Activated CD8-positive, alpha-beta memory T cell treated with anti-CD3 and anti-CD28 coated beads for 1 hour (primary cell): Measurements from ENCODE around the gene HEG1.
A peak's percentile ranks its signal among the peaks of the same experiment; 100 is the strongest.
"Not testable (repeated sequence)": the region's sequence is repeated elsewhere in the genome, so short reads cannot be mapped to it uniquely, and the experiment has no call there.

Experiments used
- DNase-seq, 2 donors: peaks; one replicate each; pipeline ENCODE4 v3.0.0-alpha.2; 2020; ENCODE audit warnings: low read depth in 1 of 2; ENCODE audit errors: extremely low read depth in 1 of 2

Gene HEG1, protein sequence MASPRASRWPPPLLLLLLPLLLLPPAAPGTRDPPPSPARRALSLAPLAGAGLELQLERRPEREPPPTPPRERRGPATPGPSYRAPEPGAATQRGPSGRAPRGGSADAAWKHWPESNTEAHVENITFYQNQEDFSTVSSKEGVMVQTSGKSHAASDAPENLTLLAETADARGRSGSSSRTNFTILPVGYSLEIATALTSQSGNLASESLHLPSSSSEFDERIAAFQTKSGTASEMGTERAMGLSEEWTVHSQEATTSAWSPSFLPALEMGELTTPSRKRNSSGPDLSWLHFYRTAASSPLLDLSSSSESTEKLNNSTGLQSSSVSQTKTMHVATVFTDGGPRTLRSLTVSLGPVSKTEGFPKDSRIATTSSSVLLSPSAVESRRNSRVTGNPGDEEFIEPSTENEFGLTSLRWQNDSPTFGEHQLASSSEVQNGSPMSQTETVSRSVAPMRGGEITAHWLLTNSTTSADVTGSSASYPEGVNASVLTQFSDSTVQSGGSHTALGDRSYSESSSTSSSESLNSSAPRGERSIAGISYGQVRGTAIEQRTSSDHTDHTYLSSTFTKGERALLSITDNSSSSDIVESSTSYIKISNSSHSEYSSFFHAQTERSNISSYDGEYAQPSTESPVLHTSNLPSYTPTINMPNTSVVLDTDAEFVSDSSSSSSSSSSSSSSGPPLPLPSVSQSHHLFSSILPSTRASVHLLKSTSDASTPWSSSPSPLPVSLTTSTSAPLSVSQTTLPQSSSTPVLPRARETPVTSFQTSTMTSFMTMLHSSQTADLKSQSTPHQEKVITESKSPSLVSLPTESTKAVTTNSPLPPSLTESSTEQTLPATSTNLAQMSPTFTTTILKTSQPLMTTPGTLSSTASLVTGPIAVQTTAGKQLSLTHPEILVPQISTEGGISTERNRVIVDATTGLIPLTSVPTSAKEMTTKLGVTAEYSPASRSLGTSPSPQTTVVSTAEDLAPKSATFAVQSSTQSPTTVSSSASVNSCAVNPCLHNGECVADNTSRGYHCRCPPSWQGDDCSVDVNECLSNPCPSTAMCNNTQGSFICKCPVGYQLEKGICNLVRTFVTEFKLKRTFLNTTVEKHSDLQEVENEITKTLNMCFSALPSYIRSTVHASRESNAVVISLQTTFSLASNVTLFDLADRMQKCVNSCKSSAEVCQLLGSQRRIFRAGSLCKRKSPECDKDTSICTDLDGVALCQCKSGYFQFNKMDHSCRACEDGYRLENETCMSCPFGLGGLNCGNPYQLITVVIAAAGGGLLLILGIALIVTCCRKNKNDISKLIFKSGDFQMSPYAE (N-terminal part only)

DNA sequence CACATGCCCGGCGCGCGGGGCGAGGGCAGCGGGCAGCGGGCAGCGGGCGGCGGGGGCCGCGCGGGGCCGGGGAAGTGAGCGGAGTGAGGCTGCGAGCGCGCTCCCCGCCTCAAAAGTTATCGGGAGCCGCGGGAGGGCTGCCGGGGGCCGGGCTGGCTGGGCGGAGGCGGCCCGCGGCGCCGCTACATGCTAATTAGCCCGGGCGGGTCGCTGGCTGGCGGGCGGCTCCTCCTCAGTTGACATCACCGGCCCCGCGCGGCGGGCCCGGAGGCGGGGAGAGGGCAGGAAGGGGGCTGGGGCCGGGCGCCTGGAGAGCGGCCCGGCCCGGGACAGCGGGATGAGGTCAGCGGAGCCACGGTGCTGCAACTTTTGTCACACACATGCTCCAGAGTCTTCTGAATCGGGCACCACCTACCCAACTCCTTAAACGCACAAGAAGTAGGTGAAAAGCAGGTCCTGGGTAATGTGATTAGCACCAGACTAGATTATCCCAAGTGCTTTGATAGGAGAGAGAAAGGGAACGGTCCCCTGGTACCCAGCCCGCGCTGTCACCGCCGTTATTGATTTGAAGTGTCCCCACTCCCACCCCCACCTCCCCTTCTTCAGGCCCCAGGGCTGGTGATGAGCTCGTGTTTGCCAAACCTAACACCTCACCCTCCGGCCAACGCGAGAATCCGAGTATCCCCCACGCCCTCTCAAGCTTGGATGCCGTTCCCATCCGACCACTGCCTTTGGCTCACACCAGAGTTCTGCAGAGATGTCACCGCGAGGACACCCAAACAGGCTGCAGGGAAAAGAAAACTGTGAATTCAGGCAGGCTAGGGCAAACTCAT, at the start of gene HEG1:
HEG1 (minus strand) TSS at position 85 of the 833 bp plus-strand sequence. CDS start 107 bp downstream, outside the sequence.
- DNase-seq = peak; percentile 44 to 65

DNA sequence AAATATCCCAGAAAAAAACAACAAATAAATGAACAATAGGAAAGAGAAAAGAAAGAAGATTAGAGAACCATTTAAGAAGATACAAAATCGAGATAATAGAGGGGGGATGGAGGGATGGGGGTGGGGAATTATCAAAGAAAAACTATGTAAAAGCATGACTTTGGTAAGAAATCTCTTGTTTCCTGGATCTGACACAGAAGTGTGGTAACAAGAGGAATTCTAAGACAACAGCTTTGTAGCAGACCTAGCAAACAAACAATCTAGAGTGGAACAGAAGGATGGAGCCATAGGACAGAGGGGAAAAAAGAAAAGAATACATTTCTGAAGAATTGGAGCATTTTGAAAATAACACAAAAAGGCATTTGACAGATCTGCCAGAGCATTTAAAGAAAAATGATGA, 49.3 kb upstream of the HEG1 start:
- no peak for DNase-seq

DNA sequence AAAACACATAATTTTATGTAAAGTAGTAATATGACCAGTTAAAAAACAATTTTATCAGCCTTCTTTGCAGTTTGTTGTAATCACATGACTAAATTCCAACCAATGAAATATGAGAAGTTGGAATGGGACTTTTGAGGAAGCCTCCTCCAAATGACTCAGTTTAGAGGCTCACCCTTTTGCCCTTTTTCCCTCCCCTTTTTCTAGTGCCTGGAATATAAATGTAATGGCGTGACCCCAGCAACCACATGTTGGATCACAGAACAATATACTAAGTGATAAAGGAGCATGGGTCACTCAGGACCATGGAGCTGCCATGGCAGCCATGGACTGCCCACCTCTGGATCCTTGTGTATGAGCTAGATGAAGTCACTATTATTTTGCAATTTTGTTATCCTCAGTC, 48.8 kb upstream of the HEG1 start:
- no peak for DNase-seq

DNA sequence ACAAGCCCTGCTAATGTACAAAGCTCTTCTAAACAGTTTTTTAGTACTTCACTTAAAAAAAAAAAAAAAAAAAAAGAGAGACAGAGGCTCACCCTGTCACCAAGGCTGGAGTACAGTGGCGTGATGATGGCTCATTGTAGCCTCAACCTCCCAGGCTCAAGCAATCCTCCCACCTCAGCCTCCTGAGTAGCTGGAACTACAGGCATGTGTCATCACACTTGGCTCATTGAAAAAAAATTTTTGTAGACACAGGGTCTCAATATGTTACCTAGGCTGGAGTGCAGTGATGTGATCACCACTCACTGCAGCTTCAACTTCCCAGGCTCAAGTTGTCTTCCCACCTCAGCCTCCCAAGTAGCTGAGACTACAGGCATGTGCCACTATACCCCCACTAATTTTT, 47.6 kb upstream of the HEG1 start:
- no peak for DNase-seq

DNA sequence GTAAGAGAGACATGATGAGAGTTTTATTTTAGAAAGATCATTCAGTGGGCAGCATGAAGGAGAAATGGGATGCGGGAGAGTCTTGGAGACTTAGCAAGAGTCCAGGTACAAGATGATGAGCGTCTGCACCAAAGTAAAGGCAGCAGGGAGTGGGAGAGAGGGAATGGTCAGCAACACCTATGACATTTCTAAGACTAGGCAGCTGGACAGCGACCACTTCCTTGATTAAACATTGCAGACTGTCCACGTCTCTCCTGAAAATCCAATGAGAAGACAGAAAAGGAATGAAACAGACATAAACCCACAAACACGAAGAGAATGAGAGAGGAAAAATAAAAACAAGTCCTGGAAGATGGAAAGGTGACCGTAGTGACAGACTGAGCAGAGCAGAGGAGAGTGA, 46.7 kb upstream of the HEG1 start:
- no peak for DNase-seq

DNA sequence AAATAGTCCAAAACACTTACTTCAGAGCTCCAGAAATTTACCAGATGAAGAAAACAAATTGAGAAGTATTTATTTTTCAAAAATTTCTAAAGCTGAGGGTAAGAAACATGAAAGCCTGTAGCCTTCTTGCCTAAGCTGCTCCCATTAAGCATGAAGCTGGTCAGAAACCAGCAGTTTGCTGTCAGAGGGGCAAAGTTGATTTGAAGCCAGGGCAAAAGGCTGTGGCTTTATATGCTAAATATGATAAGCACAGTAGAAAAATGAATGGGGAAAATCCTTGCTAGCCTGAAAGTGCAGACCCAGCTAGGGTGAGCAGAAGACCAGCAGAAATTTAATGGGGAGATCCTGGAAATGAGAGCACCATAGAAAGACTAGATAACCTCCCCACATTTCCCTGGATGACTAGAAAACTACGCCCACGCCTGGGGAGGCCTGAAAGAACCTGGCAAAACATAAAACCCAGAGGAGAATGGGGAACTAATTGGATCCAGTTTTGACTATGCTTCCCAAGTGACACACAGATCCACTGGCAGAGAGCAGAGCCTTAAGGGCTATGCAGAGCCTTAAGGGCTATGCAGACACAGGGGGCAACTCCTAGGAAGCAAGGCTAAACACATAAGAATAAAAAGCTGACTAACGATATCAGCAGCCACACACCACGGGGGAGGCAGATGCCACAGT, 43.0 kb upstream of the HEG1 start:
- DNase-seq = no peak

DNA sequence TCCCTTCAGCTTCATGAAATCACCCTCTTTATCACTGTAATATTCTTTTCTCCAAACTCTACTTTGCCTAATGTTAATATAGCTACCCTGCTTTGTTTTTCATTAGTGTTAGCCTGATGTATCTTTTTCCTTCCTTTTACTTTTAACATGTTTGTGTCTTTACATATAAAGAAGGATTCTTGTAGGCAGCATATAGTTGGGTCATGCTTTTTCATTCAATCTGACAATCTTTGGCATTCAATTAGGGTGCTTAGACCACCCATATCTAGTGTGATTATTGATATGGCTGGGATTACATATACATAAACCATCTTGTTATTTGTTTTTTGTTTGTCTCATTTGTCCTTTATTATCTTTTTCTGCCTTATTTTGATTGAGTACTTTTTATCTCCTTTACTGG, 34.9 kb upstream of the HEG1 start:
- no peak for DNase-seq

DNA sequence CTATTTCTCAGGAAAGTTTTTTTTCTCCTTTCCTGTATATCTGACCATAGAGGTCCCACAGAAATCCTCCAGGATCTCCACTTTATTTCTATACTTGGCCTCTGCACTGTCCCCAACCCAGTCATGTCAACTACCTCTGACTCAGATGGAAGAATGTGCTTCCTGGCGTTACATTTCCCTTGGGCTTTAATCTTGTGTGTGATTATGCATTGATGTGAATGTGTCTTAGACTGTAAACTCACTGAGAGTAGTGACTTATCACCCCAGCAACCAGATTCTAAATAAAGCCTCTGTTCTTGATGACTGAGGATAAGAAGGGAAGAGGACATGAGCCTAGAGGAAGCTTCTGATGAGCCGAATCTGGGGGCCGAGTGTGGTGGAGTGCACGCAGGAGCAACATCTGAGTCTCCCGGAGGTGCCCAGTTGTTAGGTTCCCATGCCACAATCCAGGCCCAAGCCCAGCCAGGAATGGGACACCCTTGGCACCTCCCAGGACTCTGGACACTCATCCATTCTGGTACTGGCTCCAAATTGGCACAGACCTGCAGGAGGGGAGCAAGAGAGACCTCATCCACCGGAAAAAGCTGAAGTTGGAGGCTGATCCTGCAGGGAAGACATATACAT, 32.1 kb upstream of the HEG1 start:
- no peak for DNase-seq

DNA sequence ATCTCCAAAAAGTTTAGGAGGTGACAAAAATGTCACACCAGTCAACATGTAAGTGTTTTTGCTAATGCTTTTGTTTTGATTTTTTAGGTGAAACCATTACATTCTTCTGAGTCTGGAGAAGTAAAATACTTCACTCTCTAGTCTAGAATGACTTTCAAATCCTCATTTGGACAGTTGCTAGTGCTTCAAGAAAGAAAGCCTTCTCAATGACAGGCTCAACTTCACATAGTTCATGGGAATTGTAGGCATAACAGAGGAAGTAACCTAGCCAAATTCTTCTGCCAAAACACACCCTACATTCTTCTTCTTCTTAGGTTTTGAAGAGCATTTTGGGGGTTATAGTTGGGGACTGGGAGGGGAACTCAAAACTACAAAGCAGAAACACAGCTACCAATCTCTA, 29.4 kb upstream of the HEG1 start:
- no peak for DNase-seq

DNA sequence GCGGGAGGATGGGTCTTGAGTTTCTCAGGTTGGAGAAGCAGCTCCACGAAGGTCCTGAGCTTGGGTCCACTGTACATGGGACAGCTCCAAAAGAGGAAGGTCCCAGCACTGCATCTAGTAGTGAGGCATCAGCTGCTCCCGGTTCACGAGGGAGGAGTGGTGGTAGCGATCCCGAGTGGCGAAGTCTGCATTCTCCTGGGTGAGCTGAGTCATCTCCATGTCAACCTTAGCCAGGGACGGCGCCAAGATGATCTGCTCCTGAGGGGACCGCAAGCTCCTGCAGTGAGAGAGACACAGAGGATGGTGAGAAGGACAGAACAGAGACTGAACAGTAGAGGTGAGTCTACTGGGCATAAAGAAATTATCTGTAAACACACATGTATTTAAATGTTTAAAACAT, 28.0 kb upstream of the HEG1 start:
- no peak for DNase-seq

DNA sequence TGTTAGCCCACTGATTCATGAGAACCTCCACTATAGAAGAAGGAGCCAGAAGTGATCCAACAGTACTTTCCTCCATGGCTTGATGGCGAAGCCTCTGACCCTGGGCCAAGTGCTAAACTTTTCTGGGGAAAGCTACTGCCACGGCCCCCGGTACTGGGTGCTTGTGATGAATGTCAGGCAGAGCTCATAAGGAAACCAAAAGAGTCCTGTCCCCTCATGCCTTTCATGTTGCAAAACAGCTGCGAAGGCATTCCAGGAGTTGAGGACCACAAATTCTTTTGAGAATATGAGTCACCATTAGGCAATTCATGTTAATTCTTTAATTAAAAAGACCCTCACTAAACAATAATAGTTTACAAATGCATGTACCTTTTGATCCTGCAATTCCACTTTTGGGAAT, 26.5 kb upstream of the HEG1 start:
- DNase-seq = not testable (repeated sequence)

DNA sequence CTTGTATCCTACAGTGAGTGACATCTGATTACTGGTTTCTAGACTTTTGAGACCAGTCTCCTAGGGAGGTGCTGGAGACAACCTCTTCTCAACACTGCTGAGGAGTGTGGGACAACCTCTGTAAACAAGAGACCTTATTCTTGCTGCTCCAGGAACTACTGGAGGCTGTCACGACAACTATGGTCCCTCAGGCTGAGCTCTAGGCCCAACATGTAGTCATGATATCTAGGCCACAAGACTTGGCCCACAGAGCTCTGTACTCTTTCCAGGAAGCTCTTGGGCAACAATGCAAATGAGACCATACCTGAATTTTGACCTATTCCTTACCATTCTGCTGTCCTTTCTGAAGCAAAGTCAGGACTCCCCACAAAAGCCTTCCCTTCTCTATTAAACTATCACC, 24.3 kb upstream of the HEG1 start:
- DNase-seq = no peak

DNA sequence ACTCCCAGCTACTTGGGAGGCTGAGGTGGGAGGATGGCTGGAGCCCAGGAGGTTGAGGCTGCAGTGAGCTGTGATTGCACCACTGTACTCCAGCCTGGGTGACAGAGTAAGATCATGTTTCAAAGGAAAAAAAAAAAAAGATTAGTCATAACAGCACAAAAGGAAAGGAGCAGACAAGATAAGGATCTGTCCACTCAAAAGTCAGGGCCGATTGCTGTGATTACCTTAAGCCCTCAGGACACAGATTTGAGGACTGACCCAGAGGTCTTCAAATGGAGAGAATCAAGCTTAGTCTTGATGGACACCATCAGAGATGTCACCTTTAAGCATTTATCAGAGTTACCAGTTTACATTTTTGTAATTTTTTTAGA, 23.9 kb upstream of the HEG1 start:
- no peak for DNase-seq

DNA sequence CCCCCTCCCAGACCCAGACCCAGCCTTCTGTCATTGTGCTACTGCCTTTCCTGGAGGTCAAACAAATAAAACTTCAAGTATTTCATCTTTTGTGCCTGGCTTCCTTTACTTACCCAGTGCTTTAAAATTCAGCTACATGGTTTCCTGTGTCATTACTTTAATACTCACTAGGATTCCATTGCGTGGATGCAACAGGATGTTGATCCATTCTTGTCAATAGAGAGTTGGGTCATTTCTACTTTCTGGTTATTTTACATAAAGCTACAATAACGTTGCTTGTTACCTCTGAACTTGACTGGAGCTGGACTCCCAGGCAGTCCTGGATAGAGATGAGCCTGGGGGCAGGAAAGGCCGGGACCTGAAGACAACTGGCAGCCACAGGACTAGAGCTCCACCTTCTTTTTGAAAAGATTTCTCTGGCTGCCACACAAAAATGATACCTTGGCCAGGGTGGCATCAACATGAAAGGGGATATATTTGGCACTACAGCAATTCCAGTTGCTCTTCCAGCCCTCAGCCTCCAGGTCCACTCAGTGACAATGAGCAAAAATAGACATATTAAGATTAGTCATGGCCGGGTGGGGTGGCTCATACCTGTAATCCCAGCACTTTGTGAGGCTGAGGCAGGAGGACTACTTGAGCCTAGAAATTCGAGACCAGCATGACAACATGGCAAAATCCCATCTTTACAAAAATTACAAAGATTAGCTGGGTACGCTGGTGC, 23.3 kb upstream of the HEG1 start:
- DNase-seq = no peak

DNA sequence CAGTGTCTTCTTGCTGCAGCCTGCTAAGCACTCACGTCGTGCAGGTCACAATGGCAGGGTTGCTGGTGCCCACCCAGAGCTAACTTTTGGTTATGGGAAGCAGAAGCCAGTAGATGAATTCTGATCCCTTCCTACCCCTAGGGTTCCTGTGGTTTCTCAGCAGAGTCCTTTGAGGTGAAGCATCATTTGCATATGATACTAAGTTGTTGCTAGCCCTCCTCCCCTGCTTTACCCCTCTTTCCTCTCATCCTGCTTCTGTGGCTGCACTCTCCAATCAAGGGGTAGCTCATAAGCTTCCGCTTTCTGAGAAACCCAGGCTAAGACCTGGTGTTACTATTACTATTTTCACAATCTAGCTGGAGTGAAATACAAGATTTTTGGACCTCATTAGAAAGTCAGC, 22.1 kb upstream of the HEG1 start:
- no peak for DNase-seq

DNA sequence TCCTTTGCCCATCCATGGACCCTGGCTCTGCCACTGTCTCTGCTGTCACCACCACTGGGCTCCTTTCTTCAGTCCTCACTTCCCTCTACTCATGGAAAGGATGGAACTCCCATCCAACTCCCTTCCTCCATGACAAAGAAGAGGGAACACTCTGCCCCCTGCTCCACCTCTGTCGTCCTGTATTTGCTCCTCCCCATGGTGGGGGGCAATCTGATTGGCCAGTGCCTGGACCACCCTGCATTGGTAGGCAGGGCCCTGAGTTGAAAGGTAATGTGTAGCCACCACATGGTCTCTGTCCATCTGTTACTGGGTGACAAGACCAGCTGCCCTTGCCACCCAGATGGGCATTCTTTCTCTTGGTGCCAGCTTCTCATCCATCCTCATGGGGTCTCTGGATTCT, 20.7 kb upstream of the HEG1 start:
- DNase-seq = no peak

DNA sequence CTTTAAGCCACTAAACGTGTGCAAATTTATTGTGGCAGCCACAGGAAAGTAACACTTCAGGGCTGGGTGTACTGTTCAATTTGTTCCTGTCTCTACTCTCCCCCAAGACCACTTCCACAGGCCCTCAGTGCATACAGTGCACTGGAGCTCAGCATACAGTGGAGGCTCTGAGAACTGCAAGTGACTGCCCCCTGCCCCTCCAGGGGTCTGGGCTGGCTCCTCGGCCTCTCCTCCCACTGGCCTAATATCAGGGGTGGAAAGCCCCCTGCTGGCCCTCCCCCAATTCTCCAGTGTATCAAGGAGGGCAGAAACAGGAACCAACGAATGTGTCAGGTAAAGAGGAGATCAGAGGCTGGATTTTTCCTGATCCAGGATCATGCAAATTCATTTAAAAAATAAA, 19.9 kb upstream of the HEG1 start:
- DNase-seq = no peak

DNA sequence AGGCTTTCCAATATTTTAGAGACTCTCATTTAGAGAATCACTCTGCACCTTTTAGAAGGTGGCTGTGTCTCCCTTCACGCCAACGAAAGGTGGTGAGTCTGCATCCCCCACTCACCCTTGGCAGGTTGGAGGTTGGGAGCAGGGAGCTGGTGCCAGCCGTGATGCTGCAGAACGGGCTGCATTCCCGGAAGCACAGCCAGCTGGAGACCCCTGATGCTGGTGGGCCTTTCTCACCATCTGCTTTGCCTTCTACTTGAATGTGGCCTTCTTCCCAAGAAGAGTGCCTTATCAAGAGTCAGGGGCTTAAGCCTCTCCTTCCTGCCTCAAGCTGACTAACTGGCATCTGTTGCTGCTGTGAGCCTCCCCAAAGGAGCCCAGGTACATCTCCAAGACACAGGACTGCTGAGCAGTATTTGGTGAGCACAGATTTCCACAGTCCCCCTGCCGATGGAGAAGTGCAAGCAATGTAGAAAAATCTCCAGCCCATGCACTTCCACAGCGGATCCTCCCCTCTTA, 17.7 kb upstream of the HEG1 start:
- no peak for DNase-seq
